ENCODE measurements around the gene TFEB.
A peak's percentile ranks its signal among the peaks of the same experiment; 100 is the strongest.

TFEB gene

DNA sequence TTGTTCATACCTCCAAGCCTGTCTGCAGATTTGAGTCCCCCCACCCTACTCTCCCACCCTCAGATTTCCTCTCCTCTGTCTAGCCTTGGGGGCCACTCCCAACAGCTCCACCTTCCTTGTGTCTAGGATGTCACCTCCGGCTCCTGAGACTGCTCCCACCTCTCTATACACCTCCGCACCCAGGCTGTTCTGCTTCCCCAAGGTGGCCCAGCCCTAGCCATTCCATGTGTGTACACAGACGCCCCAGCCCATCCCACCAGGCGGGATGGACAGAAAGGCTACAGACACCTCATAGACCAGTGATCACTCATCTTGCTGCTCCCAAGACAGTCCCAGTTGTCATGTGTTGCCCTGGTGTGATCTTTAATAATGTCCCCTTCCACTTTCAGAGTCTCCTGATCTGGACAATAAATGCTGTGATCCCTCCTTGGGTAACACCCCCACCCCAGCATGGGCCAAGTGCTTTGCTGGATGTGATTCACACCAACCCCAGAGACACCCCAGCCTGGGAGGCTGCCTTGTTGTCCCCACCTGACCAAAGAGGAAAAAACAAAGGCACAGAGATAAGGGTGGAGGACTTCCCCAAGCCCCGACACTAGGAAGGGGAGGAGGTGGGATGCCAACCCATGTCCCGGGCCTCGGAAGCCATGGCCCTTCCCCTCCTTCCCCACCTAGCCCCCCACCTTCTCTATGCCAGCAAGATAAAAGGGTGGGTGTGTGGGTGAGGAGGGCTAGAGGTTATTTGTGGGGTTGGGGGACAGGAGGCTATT, 61.0 kb downstream of the TFEB start:
- DNase-seq: no peak

- no peak for DNase-seq
Observed at GRCh38 chr6:41673704-41674000, 61.8 kb downstream of the TFEB start.

GRCh38 chr6:41672816-41673703, 62.3 kb downstream of the TFEB start:
- DNase-seq: no peak

GRCh38 chr6:41672016-41672415, 63.4 kb downstream of the TFEB start:
- no peak for DNase-seq

- no peak for DNase-seq
Observed at GRCh38 chr6:41671376-41671775, 64.0 kb downstream of the TFEB start.

- peak in 1 of 14 donors; percentile 88 for DNase-seq
Observed at GRCh38 chr6:41670703-41671360, 64.6 kb downstream of the TFEB start.

GRCh38 chr6:41668968-41669367, 66.4 kb downstream of the TFEB start:
- DNase-seq: no peak

DNA sequence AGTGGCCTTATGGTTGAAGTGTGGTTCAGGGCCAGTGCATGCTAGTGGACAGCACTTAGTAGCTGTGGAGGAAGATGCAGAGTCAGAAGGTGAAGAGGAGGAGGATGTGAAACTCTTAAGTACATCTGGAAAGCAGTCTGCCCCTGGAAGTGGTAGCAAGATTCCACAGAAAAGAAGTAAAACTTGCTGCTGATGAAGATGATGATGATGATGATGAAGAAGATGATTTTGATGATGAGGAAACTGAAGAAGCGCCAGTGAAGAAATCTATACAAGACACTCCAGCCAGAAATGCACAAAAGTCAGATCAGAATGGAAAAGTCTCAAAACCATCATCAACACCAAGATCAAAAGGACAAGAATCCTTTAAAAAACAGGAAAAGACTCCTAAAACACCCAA, 68.2 kb downstream of the TFEB start:
- no peak for DNase-seq

- DNase-seq: no peak
Observed at GRCh38 chr6:41664271-41664670, 71.1 kb downstream of the TFEB start.

GRCh38 chr6:41663568-41663967, 71.8 kb downstream of the TFEB start:
- DNase-seq: no peak

GRCh38 chr6:41659935-41660334, 75.5 kb downstream of the TFEB start:
- no peak for DNase-seq

DNA sequence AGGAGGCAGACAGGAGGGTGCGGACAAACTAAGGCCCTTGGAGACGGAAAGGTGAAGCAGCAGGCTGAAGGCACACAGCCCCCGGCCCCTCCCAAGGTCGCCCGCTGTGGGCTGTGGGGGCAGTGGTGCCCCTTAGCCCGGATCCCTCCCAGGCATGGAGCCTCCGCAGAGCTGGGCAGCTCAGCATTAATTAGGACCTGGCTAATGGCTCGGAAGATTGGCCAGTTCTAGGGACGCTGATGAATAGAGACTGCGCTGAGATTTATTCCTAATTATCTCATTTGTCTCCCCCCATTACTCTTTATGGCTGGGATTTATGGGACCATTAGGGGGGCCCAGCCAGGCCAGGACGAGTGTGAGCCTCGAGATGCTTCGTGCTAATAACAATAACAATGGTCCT, 76.8 kb downstream of the TFEB start:
- DNase-seq: no peak

GRCh38 chr6:41657131-41658094, 78.0 kb downstream of the TFEB start:
- DNase-seq: no peak

GRCh38 chr6:41656002-41656691, 79.3 kb downstream of the TFEB start:
- DNase-seq: peak in 1 of 14 donors; percentile 52

DNA sequence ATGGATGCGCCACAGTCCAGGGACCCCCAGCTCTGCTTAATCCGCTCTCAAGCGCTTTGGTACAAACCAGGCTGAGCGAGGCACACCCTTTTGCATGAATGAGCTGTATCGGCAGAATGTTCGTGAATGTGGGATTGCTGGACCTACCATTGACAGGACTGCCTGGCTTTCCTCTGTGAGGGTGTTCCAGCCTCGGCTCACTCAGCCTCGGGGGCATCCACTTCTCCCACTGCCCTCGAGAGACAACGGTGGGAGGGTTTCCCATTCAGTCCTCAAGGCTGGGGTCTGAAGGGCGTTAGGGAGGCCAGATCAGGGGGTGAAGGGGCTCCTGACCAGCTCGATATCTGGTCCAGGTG, 79.8 kb downstream of the TFEB start:
- no peak for DNase-seq

DNA sequence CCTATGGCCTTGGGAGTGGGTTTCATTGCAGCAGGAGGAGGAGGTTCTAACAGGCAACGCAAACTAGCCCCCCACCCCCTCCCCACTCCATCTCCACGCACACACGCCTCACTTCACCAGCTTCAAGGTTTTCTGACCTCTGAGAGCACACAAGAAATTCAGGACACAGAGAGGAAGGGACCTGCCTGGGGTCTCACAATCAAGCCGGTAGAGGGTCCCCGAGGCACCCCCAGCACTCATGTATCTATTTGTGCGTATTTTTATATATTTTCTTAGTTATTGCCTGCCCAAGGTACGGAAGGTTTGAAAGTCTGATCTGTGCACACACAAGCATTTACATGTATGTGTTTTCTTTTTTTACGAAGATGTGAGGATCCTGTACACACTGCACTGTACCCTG, 80.2 kb downstream of the TFEB start:
- no peak for DNase-seq

DNA sequence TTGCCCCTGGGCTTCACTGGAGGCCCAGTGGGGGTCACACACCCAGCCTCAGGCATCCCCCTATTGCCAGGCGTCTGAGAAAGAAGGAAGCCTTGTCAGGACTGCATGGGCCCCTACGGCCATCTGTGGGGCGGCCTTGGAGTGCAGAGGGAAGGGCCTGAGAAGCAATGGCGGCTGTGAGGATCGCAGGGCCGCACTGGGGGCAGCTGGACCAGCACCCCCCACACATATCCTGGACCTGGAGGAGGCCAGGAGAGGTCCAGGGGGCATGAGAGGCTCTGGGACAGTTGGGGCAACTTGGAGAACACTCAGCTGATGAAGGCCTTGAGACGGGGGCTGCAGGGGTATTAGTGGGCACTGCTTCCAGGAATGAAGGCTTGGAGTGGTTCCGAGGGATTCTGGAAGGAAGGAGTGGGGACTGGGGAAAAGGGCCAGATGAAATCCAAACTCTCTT, 80.7 kb downstream of the TFEB start:
- no peak for DNase-seq

GRCh38 chr6:41654151-41654697, 81.2 kb downstream of the TFEB start:
- DNase-seq: no peak

- DNase-seq: no peak
Observed at GRCh38 chr6:41653691-41654090, 81.7 kb downstream of the TFEB start.

DNA sequence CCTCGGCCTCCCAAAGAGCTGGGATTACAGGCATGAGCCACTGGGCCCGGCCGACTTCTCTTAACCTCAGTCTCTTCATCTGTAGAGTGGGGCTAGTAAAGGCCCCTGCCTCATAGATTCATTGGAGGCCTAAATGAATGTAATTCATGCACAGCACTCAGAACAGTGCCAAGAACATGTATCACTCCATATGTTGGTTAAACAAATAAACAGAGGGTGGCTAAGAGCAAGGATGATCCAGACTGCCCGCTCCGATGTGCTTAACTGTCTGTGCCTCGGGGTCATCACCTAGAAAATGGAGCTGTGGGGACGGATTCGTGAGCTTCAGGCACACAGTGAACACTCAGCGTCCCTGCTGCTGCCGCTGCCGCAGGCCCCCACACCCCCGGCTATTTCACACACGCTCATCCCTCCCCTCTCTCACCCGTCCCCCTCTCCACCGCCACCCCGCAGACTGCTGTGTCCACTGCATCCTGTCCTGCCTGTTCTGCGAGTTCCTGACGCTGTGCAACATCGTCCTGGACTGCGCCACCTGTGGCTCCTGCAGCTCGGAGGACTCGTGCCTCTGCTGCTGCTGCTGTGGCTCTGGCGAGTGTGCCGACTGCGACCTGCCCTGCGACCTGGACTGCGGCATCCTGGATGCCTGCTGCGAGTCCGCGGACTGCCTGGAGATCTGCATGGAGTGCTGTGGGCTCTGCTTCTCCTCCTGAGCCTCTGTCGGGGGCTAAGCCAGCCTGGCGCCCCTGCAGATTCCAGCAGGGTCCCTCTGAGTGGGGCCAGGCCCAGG, 82.3 kb downstream of the TFEB start:
- DNase-seq: no peak
